GM21390 (cell line): ENCODE results near the gene MDM2.

ENCODE experiments used
- ATAC-seq: cut with Tn5 transposase; IDR thresholded peaks from one replicate; pipeline ENCODE4 v1.9.1; 2021; ENCODE audit not compliant: unreplicated experiment

MDM2 gene

DNA sequence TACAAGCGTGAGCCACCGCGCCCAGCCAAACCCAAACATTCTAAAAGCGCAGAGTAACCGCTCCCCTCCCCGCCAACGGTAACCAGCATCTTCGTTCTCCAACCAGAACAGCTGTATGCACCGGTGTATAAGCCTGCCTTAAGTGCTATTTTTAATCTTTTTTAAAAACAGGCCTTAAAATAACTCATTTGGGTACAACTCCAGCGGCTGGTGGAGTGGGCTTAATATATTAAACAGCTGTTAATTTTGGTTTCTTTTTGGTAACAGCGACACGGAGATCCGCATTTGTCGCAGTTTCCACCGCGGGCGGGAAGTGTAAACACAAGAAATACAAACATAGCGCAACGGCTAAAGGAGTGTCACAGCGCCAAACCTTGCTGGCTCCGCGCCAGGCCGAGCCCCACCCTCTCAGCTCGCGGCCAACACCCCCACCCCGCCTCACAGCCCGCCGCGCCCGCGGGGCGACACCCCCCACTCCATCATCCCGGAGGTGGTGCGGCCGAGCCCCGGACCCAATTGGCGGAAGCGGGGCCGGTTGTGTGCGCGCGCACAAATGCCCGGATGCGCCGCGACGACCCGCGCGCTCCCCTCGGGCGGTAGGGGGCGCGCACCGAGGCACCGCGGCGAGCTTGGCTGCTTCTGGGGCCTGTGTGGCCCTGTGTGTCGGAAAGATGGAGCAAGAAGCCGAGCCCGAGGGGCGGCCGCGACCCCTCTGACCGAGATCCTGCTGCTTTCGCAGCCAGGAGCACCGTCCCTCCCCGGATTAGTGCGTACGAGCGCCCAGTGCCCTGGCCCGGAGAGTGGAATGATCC lies at the start of gene MDM2:
TSS of gene MDM2 (plus strand) at position 602 of the 812 bp plus-strand sequence. CDS start 301 bp downstream, outside the sequence.
- ATAC-seq = peak; percentile 64

DNA sequence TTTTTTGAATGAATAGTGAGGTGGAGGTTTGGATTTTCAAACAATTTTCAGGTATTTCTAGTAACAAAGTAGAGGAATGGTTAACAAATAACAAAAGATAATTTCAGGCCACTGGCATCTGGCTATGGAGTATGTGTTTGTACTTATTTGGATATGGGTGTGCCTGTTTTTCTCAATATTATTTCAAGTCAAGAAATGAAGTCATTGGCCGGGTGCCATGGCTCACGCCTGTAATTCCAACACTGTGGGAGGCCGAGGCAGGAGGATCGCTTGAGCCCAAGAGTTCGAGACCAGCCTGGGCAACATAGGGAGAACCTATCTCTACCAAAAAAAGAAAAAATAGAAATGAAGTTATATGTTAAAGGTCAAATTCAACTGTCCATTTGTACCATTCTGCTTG lies 48.1 kb upstream of the MDM2 start:
- ATAC-seq = no peak

DNA sequence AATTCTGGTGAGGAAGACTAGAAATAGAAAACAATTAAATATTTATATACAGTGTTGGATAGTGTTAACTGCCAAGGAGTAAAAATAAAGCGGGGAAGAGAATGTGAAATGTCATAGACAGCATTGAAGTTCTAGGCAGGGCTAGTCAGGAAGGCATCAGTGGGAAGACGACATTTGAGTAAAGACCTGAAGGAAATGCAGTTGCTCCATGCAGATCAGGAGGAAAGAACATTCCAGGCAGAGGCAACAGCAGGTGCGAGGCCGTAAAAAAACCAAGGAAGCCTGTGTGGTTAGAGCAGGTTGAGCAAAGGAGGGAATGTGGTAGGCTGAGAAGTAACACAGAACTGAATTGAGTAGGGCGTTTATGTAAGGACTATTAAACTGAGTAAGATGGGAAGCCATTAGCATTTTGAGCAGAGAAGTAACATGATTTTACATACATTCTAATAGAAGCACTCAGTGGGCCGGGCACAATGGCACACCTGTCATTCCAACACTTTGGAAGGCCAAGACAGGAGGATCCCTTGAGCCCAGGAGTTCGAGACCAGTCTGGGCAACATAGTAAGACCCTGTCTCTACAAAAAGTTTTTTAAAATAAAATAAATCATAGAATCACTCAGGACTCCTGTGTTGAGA lies 47.1 kb upstream of the MDM2 start:
- ATAC-seq = no peak

DNA sequence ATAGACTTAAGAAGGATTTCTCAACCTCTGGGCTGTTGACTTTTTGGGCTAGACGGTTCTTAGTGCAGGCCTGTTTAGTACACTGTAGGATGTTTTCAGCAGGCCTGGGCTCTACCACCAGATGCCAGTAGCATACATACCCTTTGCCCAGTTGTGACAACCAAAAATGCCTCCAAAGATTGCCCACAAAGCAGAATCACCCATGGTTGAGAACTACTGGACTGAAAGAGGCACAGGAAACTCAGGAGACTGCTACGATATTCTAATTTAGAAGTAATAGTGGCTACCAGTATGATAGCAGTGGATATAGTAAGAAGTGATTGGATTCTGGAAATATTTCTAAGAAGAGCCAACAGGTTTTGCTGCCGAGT lies 46.5 kb upstream of the MDM2 start:
- no peak for ATAC-seq

DNA sequence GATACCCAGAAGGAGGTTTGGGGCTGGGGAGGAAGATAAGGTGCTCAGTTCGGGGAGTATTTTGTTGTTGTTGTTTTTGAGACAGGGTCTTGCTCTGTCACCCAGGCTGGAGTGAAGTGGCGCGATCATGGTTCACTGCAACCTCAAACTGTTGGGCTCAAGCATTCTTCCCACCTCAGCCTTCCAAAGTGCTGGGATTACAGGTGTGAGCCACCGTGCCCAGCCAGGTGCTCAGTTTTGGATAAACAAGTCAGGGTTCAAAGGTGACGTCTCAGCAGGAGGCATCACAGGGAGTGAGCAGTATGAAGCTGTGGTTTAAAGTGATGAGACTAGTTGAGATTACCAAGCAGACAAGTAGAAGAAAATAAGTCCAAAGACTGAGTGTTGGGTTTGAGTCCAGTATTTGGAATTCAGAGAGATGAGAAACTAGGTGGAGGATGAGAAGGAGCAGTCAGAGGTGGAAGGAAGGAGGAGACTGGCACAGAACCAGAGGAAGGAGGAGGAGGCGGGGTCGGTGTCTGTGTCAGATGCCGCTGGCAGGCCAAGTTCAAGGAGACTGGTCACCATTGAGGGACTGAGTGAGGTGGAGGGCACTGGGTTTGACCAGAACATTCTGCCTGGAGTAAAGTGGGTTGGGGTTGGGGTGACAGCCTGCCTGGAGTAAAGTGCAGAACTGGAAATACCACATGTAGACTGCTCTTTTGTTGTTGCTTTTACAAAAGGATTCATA lies 45.9 kb upstream of the MDM2 start:
- ATAC-seq = no peak

DNA sequence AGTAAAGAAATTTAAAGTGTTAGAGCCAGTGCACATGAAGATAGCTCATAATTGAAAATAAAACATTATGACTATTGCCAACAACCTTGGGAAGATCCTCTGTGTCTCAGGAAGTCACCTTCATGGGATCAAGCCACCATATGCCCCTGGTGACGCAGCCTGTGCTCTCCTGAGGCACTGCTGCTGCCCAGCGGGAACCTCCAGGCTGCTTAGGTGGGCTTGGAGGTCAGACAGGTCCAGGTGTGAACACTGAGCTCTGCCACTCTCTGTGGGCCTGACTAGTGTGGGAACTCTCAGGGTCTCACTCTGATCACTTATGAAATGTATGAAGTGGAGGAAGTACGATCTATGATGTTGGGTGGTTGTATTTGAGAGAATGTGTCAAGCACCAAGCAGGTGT lies 45.3 kb upstream of the MDM2 start:
- ATAC-seq = no peak

DNA sequence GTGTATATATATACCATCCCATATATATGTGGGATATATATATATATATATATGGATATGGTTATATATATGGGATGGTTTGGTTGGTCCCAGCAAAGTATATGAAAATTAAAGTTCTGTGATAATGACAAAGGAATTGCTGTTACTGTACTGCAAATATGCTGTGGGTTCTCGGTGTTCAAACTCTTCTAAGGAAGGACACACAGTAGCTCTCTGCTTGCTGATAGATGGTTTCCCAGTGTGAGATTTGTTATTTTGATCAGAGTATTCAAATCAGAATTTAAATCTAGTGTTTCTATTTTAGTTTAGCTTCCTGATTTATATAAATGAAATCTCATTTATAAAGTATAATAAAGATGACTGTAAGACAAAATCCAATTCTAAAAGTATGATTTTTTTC lies 42.3 kb upstream of the MDM2 start:
- ATAC-seq = no peak

DNA sequence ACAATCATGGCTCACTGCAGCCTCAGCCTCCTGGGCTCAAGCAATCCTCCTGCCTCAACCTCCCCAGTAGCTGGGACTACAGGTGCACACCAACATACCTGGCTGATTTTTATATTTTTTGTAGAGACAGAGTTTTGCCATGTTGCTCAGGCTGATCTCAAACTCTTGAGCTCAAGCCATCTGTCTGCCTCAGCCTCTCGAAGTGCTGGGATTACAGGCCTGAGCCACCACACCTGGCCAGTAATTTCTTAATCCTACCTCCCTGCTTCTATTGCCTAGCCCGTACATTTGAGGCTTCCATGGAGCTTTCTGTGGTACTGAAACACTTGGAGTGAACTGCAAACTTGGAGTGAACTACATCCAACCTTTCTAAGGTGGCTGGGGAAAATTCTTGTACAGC lies 41.3 kb upstream of the MDM2 start:
- ATAC-seq = no peak

DNA sequence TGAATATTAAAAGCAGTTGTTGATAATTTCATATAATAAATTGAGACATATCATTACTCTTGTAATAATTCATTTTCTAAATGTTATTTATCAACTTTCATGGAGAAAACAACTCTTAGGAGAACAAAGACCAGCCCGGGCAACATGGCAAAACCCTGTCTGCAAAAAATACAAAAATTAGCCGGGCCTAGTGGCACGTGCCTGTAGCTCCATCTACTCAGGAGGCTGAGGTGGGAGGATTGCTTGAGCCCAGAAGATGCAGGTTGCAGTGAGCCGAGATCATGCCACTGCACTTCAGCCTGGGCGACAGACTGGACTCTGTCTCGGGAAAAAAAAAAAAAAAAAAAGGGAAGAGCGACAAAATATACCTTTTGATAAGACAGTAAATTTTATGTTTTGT lies 40.8 kb upstream of the MDM2 start:
- ATAC-seq = no peak

DNA sequence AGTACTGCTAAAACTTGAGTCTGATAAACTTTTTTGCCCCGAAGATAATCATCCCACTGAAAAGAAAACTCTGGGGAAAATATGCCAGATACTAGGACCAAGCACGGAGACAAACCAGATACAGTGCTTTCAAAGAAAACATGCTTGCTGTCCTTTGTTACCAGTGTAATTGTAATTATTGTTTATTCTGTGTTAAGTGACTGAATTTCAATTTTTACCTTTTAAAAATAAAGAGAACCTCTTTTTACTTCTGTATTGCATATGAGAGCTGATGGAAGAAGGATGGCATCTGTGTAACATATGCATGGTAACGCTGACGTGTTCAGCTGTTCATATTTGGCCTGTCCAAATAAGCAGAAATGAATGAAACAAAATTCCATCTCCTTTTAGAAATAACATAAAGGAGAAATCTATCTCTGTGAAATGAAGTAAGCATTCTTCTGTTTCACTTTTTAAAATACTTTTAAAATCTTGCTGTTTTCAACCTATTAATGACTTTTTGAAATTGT lies 39.5 kb upstream of the MDM2 start:
- no peak for ATAC-seq

DNA sequence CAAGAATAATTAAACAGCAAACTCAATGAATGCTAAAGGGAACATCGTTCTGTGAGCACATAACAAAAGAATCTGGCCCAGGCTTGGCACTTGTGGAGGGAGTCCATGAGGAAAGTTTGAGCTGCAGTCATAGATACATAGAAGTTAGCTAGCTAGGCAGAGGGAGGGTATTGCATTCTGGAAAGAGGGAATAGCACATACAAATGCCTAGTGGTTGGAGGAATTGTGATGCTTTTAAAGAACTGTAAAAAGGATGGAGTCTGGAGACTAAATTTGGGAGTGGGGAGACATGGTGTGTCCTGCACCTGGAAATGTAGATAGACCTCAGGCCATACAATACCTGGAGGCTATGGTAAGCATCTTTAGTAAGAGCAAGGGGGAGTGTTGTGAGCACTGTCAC lies 38.0 kb upstream of the MDM2 start:
- no peak for ATAC-seq

DNA sequence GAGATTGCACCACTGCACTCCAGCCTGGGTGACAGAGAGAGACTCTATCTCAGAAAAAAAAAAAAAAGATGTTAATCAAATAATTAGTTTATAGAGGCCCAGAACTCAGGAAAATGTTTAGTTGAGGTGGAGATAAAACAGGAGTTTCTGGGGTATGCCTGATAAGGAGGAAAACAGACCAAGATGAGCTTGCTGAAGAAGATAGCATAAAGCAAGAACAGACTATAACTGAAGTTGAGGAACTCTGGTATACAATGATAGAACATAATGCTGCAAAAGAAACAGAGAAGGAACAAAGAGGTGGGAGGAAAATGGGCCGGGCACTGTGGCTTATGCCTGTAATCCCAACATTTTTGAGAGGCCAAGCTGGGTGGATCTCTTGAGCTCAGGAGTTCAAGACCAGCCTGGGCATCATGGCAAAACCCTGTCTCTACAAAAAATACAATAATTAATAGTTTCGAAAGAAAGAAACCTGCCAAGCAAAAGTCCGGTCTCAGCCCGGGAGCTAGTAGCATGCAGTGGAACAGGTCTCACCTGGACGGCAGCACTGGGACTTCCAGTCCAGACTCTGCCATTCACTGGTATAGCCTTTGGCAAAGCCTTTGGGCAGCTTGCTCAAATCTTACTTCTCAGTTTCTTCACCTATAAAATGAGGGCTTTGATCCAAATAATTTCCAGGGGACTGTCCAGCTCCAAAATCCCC lies 36.6 kb upstream of the MDM2 start:
- ATAC-seq = no peak

DNA sequence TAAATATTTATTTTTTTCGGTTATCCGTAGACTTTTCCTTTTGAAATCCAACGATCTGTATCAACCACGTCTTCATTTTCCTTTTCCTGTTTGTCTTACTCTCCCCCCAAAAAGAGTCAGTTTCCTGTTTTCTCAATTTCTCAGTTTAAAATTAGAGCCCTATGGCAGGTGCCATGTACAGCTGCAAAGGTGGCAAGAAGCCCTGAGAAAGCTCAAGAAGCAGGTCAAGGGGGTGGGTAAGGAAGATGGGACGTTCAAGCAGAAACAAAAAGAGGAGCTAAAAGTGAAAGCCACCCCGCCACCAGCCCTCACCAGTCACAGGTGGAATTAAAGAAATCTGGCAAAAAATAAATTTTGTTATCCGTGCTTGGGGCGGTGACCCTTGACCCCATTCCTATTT lies 35.3 kb upstream of the MDM2 start:
- no peak for ATAC-seq

DNA sequence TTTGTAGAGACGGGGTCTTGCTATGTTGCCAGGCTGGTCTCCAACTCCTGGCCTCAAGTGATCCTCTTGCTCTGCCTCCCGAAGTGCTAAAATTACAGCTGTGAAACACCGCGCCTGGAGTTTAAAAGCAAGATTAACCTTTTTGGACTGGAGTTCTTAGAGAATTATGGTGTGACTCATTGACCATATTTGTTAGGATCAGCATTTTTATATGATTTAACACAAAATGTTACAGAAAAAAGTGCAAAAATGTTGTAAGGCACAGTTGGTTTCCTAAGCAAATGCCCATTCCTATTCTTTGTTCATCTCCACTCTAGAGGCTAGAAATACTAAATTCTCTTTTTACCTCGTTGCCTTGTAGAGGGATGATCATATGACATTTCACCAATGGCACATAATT lies 34.4 kb upstream of the MDM2 start:
- ATAC-seq = no peak

DNA sequence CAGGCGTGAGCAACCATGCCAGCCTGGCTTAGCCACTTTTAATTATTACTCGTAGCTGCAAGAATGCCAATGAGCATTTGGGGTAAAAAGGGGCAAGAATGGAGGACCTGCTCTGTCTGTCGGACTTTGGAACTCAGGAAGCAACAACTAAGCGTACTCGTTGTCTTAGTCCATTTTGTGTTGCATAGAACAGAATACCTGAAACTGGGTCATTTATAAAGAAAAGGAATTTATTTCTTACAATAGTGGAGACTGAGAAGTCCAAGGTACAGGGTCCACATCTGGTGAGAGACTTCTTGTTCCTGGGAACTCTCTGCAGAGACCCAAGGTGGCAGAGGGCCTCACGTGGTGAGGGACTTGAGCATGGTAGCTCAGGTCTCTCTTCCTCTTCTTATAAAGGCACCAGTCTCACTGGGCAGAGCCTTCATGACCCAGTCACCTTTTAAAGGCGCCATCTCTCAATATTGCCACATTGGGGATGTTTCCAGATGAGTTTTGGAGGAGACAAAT lies 32.8 kb upstream of the MDM2 start:
- ATAC-seq = no peak

DNA sequence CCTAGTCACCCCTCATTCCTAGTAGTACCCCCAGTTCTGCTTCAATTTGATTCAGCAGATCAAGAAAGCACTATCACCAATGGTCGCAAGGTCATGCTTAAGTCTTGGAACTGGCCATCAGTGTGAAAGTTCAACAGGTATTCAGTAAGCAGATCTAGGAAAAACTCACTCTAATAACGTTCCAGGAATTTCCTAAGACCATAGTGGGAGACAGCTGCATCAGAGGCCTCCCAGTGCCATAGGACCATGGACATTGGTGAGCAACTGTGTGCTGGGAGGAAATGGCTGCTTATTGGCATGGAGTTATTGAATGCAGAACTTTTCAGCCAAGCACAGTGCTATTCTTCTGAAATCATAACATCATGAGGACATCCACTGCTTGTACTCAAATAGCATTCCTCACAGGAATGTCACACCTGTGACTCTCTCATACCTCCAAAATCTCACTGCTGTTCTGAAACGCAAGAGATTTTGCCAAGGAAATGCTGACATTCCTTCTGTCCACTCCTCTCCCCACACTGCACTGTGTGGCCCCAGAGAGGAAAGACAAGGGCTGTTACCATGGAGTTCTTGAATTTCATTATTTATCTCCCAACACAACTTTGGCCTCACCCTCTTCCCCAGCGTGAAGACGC lies 30.9 kb upstream of the MDM2 start:
- no peak for ATAC-seq

DNA sequence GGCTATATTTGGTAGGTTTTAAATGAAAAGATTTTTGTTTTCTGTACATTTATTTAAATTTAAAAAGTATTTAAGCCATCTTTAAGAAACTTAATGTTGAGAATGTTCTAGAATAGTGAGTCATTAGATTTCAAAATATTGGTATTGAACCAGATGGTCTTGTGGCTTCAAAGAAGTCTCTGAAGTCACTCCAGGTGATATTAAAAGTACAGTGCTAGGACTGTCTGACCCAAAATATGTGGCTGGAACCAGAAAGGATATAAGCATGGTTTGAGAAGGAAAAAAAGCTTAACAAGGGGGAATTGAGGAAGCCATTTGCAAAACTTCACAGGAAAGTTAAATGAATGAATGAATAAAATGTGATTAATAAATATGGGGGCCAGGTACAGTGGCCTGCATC lies 28.7 kb upstream of the MDM2 start:
- ATAC-seq = no peak

DNA sequence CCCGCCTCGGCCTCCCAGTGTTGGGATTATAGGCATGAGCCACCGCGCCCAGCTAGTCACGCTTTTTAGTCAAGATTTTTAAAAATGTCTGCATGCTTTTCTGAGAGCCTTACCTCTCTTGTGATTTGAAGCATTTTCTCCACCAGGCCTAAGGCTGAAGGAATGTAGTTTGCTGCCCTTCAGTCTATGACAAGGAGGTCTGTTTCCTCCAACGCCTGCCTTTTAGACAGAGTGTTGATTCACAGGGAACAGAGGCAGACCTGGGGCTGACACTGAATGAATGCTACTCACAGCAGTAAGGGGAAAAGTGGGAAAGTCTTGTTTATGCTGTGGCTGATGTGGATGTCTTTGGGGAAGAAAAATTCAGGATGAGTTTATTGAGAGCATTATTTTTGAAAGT lies 27.2 kb upstream of the MDM2 start:
- no peak for ATAC-seq

DNA sequence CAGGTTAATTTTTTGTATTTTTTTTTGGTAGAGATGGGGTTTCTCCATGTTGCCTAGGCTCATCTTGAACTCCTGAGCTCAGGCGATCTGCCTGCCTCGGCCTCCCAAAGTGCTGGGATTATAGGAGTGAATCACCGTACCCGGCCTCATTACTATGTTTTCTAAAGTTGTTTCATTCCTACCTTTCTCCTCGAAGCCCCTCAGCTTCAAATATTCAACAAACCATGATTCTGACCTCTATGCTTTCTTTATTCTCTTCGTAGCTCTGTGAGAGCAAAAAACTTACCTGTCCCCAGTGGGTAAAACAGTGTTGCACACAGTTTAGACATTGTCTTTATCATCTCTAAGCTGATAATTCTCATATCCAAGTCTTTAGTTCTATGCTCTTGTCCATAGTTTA lies 26.2 kb upstream of the MDM2 start:
- no peak for ATAC-seq

DNA sequence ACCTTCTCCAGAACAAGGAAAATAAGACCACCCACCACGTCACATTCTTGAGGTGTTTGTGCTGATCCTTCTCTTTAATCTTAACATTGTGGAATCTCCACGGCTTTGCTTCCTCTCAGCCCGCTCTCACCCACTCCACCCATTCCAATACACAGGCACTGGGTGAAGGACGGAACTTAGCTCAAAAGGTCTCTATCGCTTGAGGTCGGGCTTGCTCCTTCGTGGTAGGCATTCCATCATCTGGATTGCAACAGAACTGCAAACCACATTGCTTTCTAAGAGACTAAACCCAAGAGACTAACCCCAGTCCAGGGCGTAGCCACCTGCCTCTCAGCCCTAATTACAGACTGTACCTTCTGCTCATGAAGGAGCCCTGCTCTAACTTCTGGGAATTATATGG lies 24.0 kb upstream of the MDM2 start:
- no peak for ATAC-seq

DNA sequence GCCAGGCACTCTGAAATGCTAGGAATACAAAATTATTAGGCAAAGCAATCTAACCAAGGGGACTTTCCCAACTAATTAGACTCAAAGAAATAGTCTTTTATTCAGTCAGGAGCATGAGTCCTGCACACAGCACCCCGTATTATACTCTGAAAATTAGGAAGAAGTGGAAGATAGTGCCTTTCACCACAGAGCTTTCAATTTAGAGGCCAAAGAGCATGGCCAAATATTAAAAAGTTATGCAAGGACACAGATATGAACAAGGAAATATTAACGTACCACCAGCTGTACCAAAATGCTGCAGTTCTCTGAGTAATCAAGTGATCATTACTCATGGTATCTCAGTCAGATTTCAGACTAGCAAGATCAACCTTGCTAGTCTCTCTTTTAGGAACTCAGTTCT lies 22.6 kb upstream of the MDM2 start:
- ATAC-seq = no peak
